ENCODE data around the gene SPAG9. TPM values are rescaled to one million over a fixed set of nuclear protein-coding genes. Genes with fewer than 3 reads are reported as not detected.
A peak's percentile ranks its signal among the peaks of the same experiment; 100 is the strongest.

Gene SPAG9
- total and polyA plus RNA-seq, 2 experiments from 2014 or later = 26.5 to 82.7 TPM

- peaks cover 84% of the 10 kb centered on the region for H3K79me2 ChIP-seq
- peak overlapping the region; percentile 2 for H3K4me2 ChIP-seq
- no peaks in the 10 kb centered on the region for H3K9me3 ChIP-seq (ENCODE audit: low read depth)
- H3K4me3 ChIP-seq = no peak overlapping the region
- 48% methylated on average over 1 of the region's 1 CpG for WGBS (ENCODE audit: low lambda C conversion rate, missing lambda C conversion rate)
- no peak overlapping the region for H2AFZ ChIP-seq
- peaks cover 53% of the 10 kb centered on the region for H4K20me1 ChIP-seq (ENCODE audit: insufficient read depth, poor library complexity, severe bottlenecking)
- TF ChIP-seq EZH2phosphoT487 (IDR thresholded peaks at IDR 0.05; ENCODE audit: low read depth, severe bottlenecking, unreplicated experiment) = no peak
- no peak for TF ChIP-seq CTCF (IDR thresholded peaks at IDR 0.05; ENCODE audit: poor library complexity)
- no peak for TF ChIP-seq EZH2 (IDR thresholded peaks at IDR 0.05; ENCODE audit: borderline replicate concordance)
- no peaks in the 10 kb centered on the region for H3K36me3 ChIP-seq (replicated peaks; ENCODE audit: insufficient read depth, low read depth)
- no peaks in the 10 kb centered on the region for H3K27me3 ChIP-seq
- peak; percentile 44 for DNase-seq (ENCODE audit: low spot score)
- peak overlapping the region; percentile 61 for H3K27ac ChIP-seq
- peaks cover 15% of the 10 kb centered on the region for H3K4me1 ChIP-seq (ENCODE audit: insufficient read depth)
- no peaks in the 10 kb centered on the region for H3K9me2 ChIP-seq (replicated peaks; ENCODE audit: insufficient read depth)
These were observed 12.9 kb downstream of the SPAG9 start for GRCh38 chr17:51107778-51108177.

GRCh38 chr17:51103451-51103850 lies 17.2 kb downstream of the SPAG9 start:
- TF ChIP-seq CTCF (IDR thresholded peaks at IDR 0.05; ENCODE audit: poor library complexity) (no peak), EZH2 (IDR thresholded peaks at IDR 0.05; ENCODE audit: borderline replicate concordance) (no peak), EZH2phosphoT487 (IDR thresholded peaks at IDR 0.05; ENCODE audit: low read depth, severe bottlenecking, unreplicated experiment) (no peak)
- Histone ChIP-seq H3K27ac (peak overlapping the region; percentile 55), H3K36me3 (replicated peaks; ENCODE audit: insufficient read depth, low read depth) (no peaks in the 10 kb centered on the region), H3K9me3 (ENCODE audit: low read depth) (no peaks in the 10 kb centered on the region), H3K4me1 (ENCODE audit: insufficient read depth) (peaks cover 6% of the 10 kb centered on the region), H3K4me3 (no peak overlapping the region), H3K27me3 (no peaks in the 10 kb centered on the region), H2AFZ (no peak overlapping the region), H4K20me1 (ENCODE audit: insufficient read depth, poor library complexity, severe bottlenecking) (peaks cover 40% of the 10 kb centered on the region), H3K4me2 (peak overlapping the region; percentile 59), H3K79me2 (peaks cover 84% of the 10 kb centered on the region), H3K9me2 (replicated peaks; ENCODE audit: insufficient read depth) (no peaks in the 10 kb centered on the region)
- DNase-seq (ENCODE audit: low spot score) = no peak
- WGBS (ENCODE audit: low lambda C conversion rate, missing lambda C conversion rate) = 80% methylated on average over 2 of the region's 2 CpGs

- Histone ChIP-seq H3K79me2 (peaks cover 83% of the 10 kb centered on the region), H3K4me2 (peak overlapping the region; percentile 59), H3K36me3 (replicated peaks; ENCODE audit: insufficient read depth, low read depth) (no peaks in the 10 kb centered on the region), H3K27me3 (no peaks in the 10 kb centered on the region), H3K4me1 (ENCODE audit: insufficient read depth) (peaks cover 6% of the 10 kb centered on the region), H3K9me2 (replicated peaks; ENCODE audit: insufficient read depth) (no peaks in the 10 kb centered on the region), H3K9me3 (ENCODE audit: low read depth) (no peaks in the 10 kb centered on the region), H2AFZ (no peak overlapping the region), H4K20me1 (ENCODE audit: insufficient read depth, poor library complexity, severe bottlenecking) (peaks cover 36% of the 10 kb centered on the region), H3K27ac (peak overlapping the region; percentile 55), H3K4me3 (no peak overlapping the region)
- DNase-seq (ENCODE audit: low spot score) = no peak
- WGBS (ENCODE audit: low lambda C conversion rate, missing lambda C conversion rate) = 69% methylated on average over 3 of the region's 3 CpGs
- TF ChIP-seq CTCF (IDR thresholded peaks at IDR 0.05; ENCODE audit: poor library complexity) (no peak), EZH2phosphoT487 (IDR thresholded peaks at IDR 0.05; ENCODE audit: low read depth, severe bottlenecking, unreplicated experiment) (no peak), EZH2 (IDR thresholded peaks at IDR 0.05; ENCODE audit: borderline replicate concordance) (no peak)
These were observed 17.6 kb downstream of the SPAG9 start for GRCh38 chr17:51103050-51103449.

Measured in hepatocyte (in vitro differentiated cells).